CD4-positive, alpha-beta T cell treated with Interferon alpha-2 for 1 hour (primary cell): ENCODE results near the gene REXO1.
"Not testable (repeated sequence)": the region's sequence is repeated elsewhere in the genome, so short reads cannot be mapped to it uniquely, and the experiment has no call there.

Experiments used
- DNase-seq, 2 donors: peaks; one replicate each; pipeline ENCODE4 v3.0.0-alpha.2; 2020 to 2022

REXO1 gene

DNA sequence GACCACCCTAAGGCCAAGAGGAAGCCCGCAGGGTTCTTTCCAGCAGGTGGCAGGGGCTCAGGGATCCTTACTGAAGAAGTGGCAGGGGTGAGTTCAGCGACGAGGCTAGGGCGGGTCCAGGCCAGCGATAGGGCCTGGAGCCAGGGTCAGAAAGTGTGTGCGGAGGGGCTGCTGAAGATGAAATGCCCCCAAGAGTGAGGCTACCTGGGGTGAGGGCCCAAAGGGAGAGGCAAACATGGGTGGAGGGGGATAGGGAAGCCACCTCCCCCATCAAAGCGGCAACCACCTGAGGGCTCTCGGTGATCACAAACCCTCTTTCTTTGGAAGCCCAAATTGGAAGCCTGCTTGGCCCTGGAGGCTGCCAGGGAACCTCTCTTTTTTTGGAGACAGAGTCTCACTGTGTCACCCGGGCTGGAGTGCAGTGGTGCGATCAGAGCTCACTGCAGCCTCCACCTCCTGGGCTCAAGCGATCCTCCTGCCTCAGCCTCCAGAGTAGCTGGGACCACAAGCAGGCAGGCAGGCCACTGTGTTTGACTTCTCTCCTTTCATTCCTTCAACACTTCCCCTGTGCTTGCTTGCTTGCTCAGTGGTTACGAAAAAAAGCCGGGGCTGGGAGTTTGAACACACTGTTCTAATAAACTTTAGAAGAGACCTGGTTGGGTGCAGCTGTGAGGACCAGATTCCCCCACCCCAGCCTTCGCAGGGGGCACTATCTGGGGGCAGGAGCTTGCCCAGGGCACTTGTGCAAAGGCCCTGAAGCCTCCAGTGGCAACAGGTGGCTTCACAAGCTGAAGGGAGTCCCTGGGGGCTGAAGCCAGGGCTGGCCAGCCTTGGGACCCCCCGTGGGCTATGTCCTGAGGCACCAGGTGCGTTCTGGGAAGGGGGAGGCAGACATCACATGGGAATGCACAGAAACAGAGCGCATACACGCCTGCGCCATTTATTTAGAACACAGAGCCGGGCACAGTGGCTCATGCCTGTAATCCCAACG is 34.8 kb downstream of the REXO1 start:
- DNase-seq: no peak

DNA sequence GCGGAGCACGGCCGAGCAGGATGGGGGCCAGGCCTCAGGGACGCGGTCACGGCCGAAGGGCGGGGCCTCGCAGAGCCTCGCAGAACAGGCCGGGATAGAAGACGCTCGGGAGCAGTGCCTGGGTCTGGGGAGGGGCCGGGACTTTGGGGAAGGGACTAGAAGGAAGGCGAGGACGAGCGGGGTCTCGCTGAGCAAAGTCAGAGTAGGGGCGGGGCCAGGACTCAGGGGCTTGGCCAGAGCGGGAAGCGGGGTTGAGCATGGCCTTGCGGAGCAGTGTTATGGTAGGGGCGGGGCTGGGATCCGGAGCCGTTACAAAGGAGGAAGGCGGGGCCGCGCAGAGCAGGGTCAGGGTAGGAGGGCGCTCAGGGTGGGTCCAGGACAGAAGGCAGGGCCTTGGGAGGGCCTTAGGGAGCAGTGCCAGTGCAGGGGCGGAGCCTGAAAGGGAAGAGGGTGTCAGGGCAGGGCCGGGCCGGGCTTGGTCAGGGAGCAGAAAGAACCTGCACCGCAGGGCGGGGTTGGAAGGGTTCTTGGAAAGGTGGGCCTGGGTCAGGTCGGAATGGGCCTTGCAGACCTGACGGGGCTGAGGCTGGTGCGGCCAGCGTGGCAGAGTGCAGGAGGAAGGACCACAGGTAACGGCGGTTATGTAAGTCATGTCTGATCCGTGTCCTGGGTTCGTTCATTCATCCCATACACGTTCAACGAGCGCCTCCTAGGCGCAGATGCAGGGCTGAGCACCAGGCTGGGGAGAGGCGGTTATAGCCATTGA is 35.7 kb downstream of the REXO1 start:
- DNase-seq: peak; percentile 92

DNA sequence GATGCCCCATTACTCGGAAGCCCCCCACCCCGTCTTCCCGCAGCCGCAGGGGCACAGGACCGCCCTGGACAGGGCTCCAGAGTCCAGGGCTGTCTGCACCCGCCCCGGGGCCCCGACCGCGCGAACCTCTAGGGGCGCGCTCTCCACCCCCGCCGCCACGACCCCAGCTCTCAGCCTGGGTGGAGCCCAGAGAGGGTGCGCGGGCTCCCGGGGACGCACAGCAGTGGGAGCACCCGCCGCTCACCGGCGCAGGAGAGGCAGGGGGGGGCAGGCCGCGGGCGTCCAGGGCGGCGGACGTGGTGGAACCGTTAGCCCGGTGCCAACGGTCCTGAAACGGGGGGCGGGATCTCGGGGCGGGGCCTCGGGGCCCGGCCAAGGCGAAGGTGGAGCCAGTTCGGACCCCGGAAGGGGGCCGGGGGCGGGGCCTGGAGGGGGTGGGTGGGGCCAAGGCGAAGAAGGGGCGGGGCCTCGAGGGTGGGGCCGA is 36.3 kb downstream of the REXO1 start, which contains the start of gene ATP8B3:
TSS of gene ATP8B3 (minus strand) at position 335 of the 484 bp plus-strand sequence. CDS start 540 bp downstream, outside the sequence.
- peak in 1 of 2 donors; percentile 88 for DNase-seq

DNA sequence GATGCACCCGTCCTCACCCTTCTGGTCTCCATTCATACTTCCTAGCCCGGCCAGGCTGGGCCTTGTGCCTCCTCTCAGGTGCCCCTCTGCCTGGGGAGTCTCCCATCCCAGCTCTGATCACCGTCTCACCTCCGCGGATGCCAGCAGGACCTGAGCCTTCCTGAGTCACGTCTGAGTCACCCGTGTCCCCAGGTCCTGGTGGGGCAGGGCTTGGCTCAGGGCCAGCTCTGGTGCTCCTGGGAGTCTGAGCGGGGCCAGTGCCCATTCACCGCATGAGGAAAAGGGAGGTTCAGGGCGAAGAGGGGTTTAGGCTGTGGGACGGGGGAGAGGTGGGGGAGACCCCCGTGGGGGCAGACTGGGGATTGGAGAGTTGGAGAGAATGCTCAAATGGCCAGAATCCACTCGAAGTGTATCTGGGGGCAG is 36.8 kb downstream of the REXO1 start:
- DNase-seq: peak; percentile 15 to 21

DNA sequence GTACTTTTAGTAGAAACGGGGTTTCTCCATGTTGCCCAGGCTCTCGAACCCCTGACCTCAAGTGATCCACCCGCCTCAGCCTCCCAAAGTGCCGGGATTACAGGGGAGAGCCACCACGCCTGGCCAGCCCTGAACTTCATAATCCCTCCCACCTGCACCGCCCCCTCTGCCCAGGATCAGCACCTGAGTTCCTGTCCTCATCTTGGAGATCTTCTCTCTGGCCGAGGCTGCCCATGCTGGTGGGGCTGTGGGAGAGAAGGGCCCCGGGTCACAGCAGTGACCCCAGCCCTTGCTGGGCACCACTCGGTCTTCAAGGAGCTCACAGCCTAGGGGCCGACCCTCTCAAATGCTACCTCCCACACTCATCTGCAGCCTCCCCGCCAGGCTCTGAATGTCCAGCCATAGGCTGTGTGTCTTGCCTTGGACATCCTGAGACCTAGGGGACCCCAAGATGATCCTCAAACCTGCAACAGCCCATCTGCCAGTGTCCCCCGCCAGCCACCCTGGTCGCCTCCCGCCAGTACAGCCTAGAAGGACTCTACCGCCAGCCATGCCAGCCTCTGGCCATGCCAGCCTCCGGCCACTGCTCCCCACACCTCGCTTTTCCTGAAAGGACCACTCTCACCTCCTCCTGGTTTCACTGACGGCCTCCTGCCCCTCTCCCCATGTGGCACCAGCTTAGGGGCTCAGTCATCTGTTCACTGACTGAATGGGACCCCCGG is 37.7 kb downstream of the REXO1 start:
- no peak for DNase-seq

DNA sequence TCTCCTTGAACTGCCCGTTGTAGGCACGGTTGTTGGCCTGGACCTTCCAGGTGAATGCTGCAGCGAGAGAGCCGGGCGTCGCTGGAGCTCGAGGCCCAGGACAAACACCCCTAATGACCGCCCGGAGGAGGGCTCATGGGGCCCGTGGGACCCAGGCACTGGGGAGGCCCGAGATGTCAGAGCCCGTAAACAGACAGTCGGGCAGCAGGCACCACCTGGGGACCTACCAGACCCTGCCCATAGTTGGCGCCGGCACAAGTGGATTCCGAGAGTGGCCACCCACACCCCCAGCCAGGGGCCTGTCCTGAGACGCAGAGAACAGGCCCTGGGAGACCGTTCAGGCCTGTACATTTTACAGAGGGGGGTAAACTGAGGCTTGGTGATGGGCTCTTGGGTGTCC is 38.6 kb downstream of the REXO1 start:
- no peak for DNase-seq

DNA sequence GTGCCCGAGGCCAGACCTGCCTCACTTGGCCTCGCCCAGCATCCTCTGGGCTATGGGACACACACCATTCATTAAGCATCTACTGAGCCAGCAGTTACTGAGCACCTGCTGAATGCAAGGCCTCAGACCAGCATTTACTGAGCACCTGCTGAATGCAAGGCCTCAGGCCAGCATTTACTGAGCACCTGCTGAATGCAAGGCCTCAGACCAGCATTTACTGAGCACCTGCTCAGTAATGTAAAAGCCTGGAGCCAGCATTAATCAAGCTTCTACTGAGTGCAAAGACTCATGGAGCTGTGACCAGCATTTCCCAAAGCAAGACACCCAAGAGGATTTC is 39.9 kb downstream of the REXO1 start:
- no peak for DNase-seq

DNA sequence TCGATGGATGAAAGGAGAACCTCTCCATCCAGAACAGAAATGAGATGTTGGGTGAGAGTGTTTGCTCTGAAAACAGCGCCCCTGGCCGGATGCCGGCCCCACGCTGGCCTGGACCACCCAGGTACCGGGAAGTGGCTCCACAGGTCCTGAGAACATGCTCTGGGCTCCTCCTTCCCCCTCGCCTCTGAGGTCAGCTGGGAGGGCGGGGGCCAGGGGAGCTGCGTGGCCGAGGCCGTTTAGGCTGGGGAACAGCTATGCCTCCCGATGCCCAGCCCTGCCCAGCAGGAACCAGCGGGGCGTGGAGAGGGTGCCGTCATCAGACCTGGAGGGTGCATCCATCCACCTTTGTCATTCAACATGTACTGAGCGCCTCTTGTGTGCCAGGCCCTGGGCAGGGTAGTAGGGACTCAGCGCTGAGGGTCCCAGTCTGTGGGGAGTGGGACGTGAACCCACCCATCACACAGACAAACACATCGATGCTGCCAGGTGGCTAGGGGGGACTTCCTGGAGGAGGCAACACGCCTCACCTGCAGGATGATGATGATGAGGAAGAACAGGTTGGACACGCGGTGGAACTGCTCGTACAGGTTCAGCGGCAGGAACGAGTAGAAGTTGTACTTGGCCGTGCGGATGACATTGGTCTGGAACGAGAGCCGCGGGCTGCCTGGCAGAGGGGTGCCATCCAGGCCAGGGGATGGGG is 40.4 kb downstream of the REXO1 start:
- DNase-seq: no peak

DNA sequence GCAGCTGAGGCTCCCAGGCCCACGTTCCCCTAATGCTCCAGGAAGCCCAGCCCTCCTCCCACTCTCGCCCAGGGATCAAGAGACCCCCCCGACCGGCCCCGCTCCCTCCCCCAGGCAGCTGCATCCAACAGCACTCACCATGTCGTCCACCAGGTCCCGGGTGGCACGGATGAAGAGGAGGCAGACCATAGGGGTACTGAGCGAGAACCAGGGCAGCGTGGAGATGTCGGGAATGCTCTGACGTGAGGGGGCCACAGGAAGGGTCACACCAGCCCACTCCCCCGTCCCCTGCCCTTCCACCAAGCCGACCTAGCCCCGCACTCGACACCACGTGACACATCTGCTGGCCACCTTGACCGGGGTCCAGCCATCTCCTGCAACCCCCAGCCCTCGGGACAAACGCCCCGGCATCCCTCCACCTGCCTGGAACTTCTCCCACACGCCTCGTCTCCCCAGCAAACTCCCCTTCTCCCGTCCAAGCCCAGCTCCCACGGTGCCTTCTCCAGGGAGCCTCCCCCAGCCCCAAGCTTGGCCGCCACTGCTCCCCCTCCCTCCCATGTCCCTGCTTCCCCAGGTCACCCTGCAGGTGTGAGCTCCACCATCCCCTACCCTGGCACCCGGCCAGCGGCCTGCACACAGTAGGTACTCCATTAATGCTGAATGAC is 41.1 kb downstream of the REXO1 start:
- no peak for DNase-seq

DNA sequence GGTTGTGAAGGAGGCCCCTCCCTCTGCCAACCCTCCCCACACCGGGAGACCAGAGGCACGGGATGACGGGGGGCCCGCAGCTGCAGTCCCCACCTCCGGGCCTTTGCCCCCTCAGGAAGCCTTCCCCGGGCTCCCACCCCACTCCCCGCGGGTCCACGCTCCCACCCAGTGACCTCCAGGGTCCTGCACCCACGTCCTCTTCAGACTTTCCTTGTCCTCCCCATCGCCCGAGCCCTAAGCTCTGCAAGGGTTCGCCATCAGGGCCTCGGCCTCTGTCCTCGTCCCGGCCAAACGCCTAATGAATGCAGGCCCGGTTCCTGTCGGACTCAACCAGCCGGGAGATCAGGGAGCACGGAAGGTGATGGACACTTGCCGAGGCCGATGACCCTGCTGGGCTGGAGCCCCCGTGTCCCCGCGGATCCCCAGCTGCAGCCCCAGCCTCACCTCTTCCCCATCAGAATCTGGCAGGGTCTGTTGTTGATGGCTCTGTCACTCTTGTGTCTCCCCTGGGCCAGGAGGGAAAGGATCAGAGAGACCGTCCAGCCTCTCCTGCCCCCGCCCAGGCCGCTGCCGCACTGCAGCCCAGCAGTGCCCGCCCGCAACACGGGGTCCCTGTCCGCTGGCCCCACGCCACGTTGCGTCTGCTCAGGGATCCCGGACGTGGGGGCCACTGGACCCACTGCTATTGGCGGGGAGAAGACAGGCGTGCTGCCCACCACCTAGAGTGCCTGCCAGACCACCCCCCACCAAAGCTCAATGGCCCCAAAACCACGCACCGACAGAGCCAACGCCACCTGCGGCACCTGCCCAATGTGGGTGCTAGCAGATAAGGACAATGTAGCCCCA is 41.9 kb downstream of the REXO1 start:
- DNase-seq: no peak

DNA sequence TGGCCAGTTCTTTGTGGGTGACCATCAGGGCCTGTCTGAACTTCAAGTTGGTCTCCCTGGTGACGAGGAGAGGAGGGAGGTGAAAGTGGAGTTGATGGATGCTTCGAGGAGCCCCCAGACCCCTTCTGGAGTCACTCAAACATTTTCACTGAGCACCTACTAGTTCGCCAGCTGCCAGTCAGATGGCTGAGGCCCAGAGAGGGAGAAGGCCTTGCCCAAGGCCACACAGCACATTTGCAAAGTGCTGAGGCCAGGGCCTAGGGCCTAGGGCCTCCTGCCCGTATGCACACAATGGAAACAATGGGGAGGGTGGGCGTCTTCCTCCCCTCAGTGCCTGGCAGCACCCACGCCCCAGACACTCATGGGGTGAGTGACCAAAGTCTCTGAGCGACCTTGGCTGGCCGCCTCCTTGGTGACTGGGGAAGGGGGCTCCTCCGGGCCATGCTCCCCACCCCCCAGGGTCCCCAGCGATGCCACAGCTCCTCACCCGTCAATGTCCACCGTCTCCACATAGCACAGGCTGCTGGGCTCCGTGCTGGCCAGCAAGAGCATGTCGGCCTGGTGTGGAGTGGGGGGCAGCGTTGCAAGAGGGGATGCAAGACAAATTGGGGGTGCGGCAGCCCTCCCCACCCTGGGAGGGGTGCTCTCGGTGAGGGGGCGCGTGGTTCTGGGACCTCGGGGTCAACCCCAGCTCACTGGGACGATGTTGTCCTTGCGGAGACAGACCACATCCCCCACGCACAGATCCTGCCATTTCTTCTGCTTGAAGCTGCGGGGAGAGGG is 42.7 kb downstream of the REXO1 start:
- no peak for DNase-seq

DNA sequence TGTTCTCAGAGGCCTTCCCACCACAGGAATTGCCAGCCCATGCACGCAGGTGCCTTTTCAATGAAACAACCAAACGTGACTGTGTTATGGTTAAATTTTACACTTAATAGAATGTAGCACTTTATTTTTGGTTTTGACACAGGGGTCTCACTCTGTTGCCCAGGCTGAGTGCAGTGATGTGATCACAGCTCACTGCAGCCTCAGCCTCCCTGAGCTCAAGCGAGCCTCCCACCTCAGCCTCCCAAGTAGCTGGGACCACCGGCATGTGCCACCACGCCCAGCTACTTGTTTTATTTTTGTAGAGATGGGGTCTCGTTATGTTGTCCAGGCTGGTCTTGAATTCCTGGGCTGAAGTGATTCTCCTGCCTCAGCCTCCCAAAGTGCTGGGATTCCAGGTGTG is 43.4 kb downstream of the REXO1 start:
- no peak for DNase-seq

DNA sequence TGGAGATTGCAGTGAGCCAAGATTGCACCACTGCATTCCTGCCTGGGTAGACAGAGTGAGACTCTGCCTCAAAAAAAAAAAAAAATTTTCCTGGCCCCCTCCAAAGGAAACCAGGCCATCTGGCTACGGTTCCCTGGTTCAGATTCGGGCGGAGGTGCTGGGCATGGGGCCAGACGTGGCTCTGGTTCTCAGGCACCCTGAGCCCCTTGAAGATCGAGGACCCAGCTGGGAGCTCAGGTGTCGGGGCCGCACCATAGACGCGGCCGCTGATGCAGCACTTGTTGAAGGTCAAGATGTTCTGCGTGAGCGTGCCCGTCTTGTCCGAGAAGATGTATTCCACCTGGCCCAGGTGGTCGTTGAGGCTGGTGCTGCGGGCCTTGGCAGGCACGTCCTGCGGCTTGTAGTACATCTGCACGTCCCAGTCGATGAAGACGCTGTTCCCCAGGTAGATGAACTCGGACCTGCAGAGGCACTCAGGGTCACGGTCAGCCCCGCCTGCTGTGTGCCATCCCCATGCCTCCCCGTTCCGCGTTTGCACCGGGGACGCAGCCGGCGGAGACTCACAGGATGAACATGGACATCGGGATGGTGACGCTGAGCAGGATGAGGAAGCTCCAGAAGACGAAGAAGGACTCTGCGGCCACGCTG is 48.5 kb downstream of the REXO1 start:
- no peak for DNase-seq

DNA sequence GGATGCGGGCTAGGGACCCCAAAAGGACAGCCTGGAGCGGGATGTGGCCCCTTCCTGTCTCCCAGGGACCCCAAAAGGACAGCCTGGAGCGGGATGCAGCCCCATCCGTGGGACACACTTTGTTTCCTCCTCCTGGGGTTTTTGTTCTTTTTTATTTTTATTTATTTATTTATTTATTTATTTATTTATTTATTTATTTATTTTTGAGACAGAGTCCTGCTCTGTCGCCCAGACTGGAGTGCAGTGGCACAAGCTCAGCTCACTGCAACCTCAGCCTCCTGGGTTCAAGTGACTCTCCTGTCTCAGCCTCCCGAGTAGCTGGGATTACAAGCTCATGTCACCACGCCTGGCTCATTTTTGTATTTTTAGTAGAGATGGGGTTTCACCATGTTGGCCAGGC is 51.0 kb downstream of the REXO1 start:
- DNase-seq: not testable (repeated sequence)

DNA sequence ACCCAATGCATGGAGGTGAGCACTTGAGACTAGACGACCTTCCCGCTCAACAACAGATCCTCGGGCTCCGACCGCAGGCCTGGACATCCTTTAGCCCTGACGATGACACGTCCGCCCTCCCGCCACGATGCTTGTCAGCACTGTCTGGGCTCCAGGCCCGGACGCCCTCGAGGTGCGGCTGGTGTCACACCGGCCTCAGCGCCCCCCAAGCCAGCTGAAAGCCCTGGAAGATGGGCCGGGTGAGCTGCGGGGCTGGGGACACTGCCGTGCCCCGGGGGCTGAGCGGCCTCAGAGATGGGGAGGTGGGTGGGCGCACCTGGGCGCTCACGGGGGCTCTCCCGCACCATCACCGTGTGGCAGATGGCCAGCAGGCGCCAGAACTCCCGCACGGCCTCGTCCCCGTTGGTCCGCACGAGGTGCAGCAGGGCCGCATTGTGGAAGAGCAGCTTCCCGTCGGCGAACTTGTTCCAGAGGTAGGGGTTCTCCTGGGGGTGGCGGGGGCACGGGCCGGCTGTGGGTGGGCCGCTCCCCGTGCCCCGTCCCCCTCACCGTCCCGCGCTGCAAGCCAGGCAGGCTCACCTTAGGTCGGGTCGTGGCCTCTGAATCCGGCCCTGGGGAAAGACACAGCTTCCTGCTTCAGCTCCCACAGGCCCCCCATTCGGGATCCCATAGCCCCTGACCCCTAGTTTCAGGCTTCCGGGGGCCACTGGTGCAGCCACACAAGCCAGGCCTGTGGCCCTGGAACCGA is 51.7 kb downstream of the REXO1 start:
- no peak for DNase-seq

DNA sequence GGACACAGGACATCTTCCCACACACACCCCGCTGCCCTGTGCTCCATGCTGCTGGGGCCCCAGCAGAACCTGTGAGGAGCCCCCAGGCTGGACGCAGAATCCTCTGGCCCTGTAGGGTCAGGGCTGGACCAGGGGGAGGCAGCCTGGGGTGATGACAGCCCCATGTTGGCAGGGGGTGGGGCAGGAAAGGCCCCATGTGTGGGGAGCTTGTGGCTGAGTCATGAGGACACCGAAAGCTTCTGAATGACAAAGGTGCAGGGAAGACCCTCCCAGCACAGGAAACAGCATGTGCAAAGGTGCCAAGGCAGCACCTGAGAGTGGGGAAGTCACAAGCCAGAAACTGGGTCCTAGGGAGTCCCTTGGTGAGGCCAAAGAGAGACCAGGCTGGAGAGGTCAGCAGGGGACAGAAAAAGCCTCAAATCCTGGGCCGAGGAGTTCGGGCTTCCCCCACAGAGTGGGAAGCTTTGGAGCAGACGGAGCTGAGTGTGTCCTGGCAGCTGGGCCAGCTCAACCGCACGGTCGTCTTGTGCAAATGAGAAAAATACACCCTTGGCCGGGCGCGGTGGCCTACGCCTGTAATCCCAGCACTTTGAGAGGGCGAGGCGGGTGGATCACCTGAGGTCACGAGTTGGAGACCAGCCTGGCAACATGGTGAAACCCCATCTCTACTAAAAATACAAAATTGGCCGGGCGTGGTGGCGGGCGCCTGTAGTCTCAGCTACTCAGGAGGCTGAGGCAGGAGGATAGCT is 53.7 kb downstream of the REXO1 start:
- no peak for DNase-seq

DNA sequence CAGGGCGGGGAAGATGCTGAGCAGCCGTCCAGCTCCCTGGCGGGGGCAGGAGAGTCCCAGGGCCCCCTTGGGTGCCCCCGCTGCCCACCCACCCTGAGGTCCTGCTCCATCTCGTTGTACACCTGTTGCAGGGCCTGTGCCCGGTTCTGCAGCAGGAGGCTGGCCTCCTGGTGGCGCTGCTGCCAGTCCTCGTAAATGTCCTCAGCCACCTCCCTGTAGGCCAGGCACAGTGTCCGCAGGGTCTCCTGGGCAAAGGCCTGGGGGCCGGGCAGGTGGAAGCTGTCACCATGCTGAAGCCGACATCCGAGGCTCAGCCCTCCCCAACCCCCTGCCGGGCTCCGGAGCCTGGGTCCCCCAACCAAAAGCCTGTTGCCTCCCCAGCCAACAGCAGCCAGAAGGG is 56.4 kb downstream of the REXO1 start:
- DNase-seq: no peak
